HTR-8/SVneo (cell line): ENCODE data around the gene NFIA.

Experiments used
- DNase-seq: peaks from one replicate; pipeline ENCODE4 v3.0.0; 2011; ENCODE audit warnings: low spot score, mixed read lengths; ENCODE audit not compliant: insufficient read length
- FAIRE-seq: peaks from 2 replicates; lab custom pipeline; 2011; peaks lifted over from hg19 to GRCh38; lab: Jason Lieb, UNC

Gene NFIA

DNA sequence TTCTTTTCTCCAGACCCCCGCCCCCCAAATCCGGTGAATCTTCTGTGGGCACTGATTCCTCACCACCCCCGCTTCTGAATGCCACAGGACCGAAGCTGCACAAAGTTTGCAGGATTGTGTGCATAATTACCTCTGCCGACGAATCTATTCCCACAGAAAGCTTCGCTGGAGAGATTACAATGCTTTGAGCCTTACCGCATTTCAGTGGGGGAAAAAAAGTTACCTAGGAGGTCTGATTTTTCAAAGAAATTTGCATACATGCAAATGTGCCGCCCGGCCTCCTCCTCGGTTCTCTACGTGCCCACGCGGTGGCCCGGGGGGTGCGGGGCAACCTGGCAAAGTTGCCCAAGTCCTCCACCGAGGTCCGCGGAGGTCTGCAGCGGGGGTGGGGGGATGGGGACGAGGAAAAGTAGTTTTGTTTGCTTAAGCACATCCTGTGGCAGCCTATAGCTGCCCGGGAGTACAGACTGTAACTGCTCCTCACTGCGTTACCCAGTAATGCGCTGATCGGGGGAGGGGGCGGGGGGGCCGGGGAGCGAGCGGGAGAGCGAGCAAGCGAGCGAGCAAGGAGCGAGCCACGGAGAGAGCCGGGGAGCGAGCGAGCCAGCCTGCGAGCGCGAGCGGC is 563 bp upstream of the NFIA start:
- no peak for FAIRE-seq
- no peak for DNase-seq

DNA sequence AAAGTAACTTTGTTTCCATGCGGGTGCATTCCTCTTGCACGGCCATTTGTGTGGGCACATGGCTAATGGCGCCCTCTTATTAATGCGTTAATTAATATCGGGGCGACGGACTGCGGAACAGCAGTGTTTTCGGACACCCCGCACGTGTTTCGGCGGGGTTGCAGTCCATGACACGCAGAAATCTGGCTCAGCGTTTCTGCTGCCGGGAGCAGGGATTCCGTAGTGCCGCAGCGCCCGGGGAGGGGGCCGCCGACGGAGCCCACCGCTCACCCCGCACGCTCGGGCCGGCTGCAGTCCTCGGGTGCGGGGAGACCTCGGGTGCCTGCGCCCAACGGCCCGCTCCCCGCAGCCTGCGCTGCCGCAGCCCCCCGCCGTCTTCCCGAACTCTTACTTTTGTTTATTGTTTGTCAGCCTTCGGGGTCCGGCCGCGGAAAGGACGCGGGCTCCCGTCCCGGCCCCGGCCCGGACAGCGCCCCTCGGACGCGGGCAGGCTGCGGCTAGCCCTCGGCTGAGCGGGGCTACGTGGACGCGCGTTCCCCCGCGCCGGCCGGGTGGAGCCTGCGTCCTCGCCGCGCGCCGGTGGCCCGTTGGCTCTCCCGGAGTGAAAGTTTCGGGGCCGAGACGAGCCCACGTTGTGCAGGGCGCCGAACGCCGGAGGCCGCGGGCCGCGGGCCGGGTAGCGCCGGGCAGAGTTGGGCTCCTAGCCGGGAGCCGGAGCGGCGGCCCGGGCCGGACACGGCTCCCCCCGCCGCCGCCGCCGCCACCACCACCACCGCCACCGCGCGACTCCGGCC is 849 bp downstream of the NFIA start:
- DNase-seq (no peak), FAIRE-seq (no peak)

DNA sequence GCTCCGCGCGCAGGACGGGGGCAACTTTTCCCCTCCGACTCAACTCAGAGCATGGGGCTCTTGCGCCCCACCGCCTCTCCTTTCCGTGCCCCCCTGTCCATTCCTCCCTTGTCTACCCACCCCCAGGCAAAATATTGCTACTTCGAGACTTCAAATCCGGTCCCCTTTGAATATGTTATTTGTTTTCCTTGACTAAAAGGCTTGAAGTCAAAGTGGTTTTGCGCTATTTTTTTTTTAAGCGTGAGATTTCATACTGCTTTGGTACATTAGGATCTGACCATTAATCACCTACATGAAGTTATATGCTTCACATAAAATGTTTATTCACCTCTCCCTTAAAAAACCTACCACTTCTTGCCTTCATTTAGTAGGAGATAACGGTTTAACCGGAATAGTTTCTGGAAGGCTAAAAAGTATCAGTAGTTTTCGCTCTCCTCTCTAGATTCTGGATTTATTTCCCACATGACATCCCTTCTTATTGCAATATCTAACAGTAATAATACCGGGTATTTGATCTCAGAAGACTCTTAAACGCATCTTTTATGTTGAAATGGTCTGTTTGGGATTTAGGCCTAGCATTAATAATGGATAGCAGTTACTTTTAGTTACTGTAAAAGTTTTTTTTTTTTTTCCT is 1.6 kb downstream of the NFIA start:
- FAIRE-seq (no peak), DNase-seq (no peak)

DNA sequence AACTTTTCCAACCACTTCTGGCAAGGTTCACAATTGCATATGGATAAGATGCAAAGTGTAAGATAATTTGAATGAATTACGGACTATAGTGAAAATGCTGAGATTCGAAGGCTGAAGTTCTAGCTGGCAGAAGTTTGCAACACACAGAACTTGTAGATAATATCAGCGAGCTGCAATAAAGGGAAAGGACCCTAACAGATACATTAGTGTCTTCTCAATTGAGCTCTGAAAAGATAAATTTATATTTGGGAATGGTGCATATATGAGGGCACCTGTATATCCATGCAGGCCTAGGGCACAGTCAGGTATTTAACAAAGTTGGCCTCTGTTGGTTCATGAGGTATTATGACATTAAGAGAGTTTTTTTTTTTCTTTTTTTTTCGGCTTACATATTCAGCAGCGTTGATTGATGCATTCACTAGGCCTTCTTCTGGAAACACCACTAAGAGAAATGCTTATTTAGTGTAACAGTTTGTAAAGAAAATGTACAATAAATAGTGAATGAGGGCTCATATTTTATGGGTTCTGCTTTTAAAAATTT is 2.2 kb downstream of the NFIA start:
- FAIRE-seq (no peak), DNase-seq (no peak)

DNA sequence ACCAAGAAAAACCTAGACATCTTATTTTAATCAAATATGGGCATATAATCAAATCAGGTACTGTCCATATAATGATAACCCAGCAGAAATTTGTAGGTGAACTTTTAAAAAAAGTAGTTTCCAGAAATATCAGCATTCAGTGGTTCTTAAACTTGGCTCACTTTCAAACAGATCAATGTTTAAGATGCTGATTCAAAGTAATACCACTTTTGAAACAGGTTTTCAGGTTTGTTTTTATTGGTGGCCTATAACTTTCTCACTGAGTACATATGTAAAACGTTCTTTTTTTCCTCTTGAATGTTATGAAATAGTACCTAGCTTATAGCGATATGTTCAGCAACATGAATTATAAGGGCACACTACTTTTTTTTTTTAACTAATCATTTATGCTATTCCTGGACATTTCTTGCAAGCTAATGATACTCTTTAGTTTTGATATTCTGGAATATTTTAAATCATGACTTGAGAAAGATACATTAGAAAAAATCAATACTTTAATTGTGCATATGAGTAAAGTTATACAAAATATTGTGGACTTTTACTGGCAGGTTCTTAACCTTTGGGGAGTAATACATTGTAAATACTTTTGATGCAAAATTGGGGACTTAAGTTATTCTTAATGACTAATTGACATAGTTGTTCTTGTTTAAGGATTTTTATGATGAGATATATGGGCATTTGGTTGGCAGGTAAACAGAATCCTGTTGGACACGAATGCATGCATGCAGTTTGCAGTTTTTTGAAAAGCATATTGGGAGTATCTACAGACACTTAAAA is 3.0 kb downstream of the NFIA start:
- FAIRE-seq (no peak), DNase-seq (no peak)

DNA sequence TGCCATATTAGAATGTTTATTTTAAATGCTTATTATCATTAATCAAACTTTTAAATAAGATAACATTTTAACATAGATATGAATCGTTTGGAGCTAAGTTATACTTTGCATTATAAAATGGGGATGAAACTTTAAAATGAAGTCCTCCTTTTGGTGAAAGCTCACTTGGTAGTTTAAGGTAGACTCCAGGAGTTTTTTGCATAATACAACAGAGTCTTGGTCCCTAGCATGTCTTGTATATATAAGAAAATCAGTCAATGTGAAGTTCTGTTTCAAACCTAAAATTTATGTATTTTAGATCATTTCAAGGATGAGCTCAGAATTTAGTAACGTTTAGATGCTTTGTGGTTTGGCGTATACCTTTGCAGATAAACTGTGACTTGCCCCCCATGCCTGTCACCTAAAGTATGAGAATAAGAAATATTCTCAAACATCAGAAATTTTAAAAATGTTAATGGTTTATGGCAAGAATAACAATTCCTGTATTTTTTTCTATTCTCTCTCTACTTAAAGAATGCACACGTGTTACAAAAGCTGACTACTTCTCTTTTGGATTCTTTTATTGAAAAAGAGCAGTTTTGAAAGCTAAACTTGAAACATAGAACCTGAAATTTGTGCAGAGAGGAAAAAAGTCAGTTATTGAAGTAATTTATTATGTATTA is 3.8 kb downstream of the NFIA start:
- FAIRE-seq (no peak), DNase-seq (no peak)

DNA sequence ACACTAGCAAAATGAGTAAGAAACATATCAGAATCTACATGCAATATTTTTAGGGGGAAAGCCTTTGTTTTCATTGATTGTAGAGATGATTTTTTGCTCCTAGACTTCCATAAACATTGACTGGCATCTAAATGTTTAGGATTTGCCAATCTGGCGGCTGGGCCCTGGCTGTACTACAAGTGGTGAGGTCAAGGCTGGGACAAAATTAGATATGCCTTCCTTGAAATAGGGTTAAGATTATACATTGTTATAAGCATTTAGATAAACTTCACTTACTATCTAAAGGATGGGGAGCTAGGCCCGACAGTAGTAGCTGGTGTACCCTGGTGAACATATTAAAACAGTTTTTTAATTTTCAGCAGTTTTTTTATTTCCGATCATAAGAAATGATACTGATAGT is 5.2 kb downstream of the NFIA start:
- DNase-seq (no peak), FAIRE-seq (no peak)

DNA sequence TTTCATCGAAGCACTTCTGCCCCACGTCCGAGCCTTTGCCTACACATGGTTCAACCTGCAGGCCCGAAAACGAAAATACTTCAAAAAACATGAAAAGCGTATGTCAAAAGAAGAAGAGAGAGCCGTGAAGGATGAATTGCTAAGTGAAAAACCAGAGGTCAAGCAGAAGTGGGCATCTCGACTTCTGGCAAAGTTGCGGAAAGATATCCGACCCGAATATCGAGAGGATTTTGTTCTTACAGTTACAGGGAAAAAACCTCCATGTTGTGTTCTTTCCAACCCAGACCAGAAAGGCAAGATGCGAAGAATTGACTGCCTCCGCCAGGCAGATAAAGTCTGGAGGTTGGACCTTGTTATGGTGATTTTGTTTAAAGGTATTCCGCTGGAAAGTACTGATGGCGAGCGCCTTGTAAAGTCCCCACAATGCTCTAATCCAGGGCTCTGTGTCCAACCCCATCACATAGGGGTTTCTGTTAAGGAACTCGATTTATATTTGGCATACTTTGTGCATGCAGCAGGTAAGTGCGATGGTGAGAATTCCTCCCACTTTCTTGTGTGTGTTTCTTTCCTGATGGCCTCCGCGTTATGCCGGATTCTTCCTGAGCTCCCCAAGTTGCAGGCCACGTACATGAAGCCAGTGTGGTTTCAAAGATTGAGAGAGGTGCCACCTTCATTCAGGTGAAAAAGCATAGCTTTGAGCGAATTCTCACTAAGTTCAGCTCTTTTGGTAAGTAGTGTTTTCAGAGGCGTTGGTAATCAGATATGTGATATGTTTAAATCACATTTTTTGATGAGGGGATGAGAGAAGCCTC is 6.0 kb downstream of the NFIA start:
- DNase-seq = no peak
- FAIRE-seq = no peak

DNA sequence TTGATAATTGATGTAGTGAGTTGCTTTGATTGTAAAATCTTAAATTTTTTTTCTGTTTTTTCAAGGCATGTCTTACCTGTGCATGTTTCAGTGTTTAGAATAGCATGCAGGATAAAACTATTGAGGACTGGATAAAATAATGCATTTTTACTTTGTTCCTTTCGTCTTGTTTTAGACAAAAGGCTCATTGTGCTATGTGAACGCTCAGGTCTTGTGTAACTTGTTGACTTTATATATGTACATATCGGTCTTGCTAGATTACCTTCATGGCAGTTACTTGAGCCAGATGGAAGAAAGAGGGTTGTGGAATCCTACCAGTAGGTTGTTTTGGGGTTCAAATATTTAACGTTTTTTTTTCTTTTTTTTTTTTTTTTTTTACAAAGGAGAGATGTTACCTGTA is 7.0 kb downstream of the NFIA start:
- FAIRE-seq = no peak
- DNase-seq = no peak

DNA sequence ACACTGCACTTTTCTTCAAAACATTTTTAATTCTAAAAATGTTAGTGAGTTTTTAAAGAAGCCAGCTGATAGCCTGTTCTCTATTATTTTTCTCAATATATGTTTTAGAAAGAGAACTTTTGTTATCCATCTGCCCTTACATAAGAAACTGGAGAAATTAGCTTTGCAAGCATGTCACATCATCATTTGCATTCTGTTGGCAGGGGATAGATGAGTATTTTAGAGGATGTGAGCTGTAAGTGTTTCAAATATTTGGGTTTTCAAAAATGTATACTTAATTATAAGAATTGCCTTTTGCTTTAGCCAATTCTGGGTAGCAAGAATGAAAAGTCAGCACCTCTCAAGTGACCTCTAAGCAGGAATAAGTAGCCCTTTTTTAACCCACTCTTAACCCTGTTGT is 7.4 kb downstream of the NFIA start:
- no peak for DNase-seq
- no peak for FAIRE-seq

DNA sequence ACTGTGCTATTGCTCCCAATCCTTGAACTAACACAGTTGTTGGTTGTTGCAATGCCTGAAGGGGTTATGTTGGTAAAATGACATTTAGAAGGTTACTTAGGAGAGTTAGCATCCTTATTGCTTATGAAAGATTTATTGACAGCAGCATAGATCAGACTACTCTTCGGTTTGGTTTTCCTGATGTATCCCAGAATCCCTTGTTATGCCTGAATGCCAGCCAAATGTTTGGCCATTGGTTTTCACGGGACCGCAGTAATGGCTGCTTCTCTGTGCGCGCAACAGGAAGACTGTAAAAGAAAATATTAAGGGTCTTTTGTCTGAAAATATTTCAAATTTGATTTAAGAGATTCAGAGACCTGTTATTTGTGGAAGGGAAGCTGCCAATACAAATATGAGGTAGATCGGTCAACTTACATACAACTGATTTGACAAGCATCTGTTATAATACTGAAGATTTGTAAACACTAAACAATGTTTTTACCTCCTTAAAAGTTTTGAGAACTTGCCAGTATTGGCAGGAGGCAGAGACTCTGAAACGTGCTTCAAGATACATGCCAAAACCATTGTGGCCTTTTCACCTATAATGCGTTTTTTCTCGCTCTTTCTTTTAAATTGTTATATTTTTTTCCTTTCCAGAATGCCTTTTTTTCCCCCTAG is 8.3 kb downstream of the NFIA start:
- no peak for DNase-seq
- no peak for FAIRE-seq

DNA sequence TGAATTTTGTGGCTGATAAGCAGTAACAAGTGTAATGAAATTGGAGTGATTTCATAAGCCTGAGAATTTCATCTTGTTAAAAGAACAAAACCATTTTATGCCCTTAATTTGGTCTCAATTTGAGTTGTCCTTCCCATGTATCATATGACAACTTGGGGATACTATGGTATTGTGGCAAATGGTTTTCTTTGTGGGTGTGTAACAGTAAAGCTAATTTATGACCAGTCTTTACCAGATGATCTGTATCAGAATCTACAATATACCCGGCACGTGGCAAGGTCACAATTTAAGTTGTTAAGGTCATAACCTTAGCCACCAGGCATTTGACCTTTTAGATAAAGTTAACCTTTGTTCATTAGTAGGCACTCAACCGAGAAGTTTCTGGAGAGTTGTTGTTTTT is 9.1 kb downstream of the NFIA start:
- DNase-seq = no peak
- FAIRE-seq = no peak

DNA sequence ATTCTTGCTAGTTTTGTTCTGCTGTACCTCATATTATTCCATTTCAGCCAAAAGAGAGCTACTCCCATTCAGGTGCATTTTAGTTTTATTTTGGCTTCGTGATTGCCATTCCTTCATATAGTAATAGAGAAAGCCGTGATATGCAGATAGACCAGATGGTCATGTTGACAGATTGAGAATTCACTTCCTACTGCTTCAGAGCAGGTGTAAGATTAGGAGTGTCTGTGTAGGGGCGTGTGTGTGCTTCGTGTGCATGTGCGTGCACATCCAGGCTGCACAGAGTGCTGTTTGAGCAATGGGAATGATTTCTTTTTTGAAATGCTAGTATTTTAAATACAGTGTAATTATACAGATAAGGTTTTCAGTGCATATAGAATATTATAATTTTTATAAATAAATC is 10.3 kb downstream of the NFIA start:
- FAIRE-seq (no peak), DNase-seq (no peak)

DNA sequence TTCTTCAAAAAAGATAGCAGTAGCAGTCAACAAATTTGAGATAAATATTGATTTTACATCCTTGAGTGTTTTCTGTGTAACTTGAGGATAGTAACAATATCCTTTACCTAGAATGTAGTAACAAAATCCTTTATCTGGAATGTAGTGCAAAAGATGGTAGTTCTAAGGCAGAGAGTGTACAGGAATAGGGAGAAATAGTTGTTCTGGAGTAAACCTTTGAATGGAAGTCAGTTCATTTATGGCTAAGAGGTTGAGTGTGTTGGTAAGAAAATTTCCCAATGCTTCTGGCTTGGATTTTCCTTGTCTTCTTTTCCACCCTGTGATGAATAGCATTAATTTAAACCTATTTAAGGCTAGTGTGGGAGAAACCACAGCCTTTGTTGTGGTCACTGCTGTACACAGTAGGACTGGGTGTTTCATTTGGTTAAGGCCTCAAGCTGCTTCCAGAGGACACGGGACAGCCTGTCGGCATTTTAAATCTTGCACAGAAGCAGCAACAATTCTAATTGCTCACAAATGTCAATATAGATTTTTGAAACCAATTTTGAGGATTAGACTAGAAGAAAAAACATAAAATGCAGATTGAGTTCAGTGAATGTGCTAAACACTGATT is 11.3 kb downstream of the NFIA start:
- no peak for FAIRE-seq
- DNase-seq = no peak

DNA sequence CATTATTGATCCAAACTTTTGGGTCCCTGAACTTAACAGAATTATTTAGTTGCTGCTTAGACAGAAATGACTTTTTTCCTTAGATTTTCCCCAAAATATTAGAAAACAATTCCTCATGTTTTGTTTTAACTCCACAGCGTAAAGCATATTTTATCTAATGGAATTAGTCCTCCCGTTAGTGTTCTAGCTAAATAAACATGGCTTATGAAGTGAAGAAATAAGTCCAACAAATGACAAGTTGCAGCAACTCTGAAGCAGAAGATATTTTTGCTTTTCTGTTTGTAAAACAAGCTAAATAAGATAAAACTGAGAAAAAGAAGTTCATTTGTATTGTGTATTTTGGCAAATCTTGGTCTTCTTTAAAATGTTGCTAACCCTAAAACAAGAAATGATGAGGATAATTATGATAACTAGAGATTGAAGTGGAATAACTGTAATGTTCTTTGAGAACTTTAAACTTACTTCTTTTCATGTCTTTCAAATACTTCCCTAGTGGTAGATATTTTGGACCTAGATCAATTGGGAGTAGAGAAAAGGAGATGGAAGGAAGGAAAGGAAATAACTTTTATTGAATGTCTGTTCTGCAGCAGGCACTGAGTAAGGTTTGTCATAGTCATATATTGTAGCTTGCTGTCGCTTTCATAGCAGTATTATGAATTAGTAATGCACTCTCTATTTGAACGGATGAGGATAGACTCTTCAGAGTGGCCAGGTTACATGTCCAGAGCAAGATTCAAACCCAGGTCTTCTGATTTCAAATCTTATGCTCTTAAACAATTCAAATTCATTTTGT is 12.5 kb downstream of the NFIA start:
- DNase-seq = no peak
- FAIRE-seq = no peak

DNA sequence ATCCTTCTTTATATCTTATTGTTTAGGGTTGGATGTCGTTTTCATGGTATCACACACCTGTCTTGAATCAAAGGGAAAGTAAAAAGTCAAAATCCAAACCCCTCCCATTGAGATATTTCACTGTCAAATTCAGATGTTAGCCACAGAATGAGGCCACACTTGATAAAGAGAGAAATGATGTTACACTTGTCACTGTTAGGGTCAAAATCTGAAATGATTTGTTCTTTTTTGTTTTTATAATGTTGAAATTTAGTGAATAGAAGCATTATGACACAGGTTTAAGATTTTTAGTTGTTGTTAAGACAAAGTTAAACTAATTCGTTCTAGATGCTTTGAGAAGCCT is 13.1 kb downstream of the NFIA start:
- FAIRE-seq = no peak
- no peak for DNase-seq

DNA sequence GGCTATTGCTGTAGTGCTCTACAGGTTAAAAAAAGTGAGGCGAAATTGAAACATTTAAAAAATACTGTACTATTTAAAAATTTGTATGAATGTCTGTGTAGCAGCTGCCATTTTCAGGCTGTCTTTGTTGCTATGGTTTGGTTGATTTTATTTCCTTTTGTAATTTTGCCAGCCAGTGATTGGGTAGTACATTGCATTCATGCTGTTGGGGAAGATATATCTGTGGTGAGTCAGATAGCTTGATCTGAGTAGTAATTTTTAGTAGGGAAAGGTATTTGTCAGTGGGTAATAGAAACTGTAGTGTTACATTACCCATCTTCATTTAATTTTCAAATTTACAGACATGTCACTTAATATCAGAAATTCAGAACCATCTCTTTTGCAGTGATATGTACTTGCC is 15.0 kb downstream of the NFIA start:
- DNase-seq = no peak
- no peak for FAIRE-seq

DNA sequence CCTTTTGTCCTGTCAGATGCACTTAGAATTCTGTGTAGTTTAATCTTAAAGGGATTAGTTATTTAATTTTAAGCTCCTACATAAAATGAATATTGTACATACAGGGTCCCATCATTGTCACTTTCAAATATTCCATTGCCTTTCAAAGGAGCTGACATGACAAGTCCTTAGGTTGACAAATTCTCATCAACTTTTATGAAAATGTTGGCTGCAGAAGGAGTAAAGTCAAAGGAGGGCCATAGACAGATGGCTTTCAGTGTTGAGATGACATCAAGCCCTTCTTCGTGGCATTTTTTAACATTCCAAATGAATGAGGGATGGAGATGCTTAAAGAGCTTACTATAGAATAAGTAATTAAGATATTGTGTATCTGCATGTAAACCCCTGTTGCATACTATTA is 15.4 kb downstream of the NFIA start:
- no peak for FAIRE-seq
- no peak for DNase-seq
